Activated CD4-positive, alpha-beta T cell treated with anti-CD3 and anti-CD28 coated beads for 4 hours (primary cell): ENCODE measurements around the gene ATP5MK.
"Not testable (repeated sequence)": the region's sequence is repeated elsewhere in the genome, so short reads cannot be mapped to it uniquely, and the experiment has no call there.

Experiments
- DNase-seq, 2 donors: peaks; one replicate each; pipeline ENCODE4 v3.0.0-alpha.2; 2020

The ATP5MK gene, protein sequence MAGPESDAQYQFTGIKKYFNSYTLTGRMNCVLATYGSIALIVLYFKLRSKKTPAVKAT

DNA sequence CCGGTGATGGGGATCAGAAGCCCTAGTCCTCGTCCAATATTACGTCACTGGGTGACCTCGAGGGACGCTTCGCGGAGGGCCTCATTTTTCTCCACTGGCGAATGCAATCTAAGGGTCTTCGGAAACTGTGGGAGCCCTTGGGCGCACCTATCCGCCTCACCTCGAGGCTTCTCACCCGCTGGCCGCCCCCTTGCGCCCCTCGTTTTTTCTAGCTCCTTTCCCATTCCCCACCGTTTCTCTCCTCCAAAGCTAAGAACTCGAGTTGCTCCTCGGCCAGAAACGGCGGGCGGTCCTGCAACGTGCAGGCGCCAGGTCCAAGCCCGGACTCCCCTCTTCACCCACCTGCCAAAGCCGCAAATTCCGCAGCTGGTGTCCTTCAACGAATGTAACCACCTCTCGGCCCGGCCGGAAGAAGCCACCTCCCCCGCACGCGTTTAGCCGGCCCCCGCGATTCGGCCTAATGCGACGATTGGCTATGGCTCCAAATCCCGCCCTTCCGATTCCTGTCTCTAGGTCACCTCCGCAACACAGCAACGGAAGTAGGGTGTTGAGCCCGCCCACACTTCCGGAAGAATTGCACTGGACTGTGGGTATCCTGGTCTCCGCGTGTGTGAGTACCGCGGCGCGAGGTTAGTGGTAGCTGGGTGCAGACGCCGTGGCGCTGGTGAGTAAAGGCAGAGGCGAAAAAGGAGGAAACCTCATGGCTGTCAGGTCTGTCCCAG lies at the start of gene ATP5MK, which contains the start of gene PDCD11:
TSS of gene ATP5MK (minus strand) at position 409 of the 722 bp plus-strand sequence. CDS start 4,018 bp downstream, outside the sequence.
TSS of gene PDCD11 (plus strand) at position 560 of the 722 bp plus-strand sequence. CDS start 1,801 bp downstream, outside the sequence.
- peak; percentile 93 to 94 for DNase-seq

DNA sequence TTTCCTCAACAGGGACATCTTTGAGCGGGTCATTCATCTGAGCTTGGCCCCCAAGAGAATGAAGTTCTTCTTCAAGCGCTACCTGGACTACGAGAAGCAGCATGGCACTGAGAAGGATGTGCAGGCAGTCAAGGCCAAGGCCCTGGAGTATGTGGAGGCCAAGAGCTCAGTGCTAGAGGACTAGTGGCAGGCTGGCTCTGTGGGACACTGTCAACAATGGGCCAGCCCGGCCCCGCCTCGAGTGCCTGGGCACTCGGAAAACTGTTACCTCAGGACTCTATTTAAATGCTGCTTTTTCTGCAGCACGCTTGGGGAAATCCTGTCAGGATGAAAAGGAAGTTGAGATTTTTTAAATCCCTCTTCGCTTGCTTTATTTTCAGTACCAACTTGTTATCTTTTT lies 49.1 kb upstream of the ATP5MK start:
- DNase-seq = no peak

DNA sequence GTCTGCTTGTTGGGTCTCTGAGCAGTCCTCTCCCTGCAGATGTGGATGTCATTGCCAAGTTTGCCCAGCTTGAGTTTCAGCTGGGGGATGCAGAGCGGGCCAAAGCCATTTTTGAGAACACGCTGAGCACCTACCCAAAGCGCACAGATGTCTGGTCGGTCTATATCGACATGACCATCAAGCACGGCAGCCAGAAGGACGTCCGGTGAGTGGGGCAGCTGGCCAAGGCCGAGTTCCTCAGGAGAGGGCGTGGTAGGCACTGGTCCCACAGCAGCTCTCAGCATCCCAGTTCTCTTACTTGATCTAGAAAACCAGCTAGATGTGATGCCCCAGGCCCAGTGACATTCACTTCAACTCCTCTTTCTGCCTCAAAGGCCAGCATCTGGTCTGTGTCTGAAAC lies 48.2 kb upstream of the ATP5MK start:
- no peak for DNase-seq

DNA sequence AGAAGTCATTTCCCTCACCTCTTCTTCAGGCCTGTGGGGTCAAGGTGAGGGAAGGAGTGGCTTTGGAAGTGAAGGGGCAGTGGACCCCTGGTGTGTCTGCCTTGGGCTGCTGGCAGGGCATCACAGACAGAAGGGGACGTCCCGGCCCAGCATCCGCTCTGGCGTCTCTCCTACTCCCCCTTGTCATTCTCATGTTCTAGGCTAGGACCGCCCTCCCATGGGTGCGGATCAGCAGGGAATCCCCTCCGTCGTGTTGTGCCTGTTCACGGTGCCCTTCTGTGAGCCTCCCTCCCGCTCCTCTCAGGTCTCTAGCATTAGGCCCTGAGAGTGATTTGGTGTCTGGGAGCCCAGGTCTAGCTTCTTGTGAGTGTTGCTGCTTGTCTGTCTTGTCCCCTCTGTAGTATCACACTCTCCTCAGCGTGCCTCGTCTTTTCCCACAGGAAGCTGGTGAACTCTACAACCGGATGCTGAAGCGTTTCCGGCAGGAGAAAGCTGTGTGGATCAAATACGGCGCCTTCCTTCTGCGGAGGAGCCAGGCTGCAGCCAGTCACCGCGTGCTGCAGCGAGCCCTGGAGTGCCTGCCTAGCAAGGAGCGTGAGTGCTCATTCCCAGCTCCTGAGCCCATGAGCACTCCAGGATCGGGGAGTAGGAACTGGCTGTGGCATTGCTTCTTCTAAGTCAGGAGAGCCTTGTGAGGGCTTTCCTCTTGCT lies 47.4 kb upstream of the ATP5MK start:
- no peak for DNase-seq

DNA sequence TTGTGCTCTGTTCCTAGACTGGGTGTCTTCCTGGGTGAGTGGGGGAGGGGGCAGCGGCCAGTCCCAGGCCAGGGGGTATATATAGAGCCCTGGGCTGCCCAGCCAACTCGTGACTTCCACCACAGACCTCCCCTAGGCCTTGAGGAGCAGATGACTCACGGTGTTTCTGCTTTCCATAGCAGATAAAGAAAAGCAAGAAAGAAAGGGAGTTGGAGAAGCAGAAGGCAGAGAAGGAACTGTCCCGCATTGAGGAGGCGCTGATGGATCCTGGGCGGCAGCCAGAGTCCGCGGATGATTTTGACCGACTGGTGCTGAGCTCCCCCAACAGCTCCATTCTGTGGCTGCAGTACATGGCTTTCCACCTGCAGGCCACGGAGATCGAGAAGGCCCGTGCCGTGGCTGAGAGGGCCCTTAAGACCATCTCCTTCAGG lies 45.8 kb upstream of the ATP5MK start:
- no peak for DNase-seq

DNA sequence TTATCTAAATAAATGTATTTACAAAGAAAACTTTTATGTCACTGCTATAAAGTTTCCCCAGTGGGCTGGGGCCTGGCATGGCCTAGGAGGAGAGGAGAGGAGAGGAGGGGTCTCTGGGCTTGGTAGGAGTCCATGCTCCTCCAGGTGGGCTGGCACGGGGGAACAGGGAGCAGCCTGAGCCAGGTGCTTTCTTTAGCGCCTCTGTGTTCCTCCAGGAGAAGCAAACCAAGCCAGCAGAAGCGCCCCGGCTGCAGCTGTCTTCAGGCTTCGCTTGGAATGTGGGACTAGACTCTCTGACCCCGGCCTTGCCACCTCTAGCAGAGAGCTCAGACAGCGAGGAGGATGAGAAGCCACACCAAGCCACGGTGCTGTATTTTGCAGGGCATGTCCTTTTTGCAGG lies 45.3 kb upstream of the ATP5MK start:
- no peak for DNase-seq

DNA sequence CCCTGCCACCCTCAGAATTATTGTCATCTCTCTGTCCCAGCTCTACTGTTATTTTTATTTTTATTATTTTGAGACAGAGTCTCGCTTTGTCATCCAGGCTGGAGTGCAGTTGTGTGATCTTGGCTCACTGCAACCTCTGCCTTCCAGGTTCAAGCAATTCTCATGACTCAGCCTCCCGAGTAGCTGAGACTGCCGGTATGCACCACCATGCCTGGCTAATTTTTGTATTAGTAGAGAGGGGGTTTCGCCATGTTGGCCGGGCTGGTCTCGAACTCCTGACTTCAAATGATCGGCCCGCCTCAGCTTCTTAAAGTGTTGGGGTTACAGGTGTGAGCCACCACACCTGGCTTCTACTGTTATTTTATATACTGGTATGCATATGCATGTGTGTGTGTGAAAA lies 44.9 kb upstream of the ATP5MK start:
- no peak for DNase-seq

DNA sequence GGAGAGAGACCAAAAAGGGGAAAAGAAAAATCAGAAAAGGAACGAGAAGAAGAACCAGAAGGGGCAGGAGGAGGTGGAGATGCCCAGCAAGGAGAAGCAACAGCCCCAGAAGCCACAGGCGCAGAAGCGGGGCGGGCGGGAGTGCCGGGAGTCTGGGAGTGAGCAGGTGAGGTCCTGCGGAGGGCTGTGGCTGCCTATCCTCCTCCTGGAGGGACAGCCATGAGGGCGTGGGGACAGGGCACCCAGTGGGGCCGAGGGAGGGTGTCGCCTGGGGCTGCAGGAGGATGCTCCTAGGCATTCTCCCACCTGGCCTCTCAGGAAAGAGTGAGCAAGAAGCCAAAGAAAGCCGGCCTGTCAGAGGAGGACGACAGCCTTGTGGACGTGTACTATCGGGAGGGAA lies 44.1 kb upstream of the ATP5MK start:
- DNase-seq = no peak

DNA sequence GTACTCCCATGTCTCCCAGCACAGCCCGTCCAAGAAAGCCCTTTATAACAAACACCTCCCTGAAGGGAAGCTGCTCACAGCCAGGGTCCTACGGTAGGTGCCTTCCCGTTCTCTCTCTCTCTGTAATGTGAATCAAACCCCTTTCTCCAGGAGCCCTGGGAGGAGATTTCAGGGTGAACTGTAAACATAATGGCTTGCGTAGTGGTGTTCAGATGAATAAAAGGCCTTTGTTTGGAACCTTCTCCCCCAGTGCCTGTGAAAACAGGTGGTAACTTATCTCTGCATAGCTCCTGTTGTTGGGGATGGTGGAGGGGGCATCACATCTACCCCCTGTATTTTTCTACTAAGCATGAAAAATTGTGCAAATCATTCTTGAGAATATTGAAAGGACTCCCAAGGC lies 43.5 kb upstream of the ATP5MK start:
- DNase-seq = no peak

DNA sequence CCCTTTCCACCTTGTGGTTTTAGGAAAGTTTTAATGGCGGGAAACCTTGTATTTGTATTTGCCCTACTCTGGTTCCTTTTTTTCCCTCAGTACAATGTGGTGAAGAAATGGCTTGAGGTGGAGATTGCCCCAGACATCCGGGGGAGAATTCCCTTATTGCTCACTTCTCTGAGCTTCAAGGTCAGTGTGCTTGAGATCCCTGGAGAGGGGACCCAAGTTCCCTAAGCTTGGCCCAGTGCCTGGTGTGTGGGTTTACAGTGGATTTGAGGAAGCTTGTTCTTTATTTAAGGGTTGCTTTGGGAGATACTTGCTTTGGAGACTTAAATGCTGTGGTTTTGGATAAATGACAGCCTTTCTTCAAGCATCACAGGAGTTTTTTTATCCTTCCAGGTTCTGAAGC lies 37.6 kb upstream of the ATP5MK start:
- no peak for DNase-seq

DNA sequence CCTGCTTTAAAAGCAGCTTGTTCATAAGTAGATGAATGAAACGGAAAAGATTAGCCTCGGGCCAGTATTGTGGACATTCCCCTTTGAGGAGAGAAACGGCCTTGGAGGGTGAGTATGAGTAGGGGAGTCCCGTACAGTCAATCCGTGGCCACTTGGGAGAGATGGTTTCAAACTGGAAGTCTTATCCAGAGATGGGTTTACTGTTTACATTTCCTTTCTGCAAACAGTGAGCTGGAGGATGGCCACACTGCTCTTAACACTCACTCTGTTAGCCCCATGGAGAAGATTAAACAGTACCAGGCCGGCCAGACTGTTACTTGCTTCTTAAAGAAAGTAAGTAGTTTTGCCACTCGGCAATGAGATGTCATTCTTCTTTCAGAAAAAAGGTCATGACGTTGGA lies 35.6 kb upstream of the ATP5MK start:
- no peak for DNase-seq

DNA sequence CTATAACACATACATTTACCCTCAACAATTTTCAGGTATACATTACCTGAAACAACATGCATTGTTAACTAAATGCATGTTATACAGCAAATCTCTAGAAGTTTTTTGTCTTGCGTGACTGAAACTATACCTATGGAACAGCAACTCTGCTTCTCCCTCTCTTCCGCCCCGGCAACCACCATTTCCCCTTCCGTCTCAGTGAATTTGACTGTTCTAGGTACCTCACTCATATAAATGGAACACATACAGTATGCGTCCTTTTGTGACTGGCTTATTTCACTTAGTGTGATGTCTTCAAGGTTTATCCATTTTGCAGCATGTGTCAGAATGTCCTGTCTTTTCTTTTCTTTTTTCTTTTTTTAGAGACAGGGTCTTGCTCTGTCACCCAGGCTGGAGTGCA lies 33.4 kb upstream of the ATP5MK start:
- no peak for DNase-seq

DNA sequence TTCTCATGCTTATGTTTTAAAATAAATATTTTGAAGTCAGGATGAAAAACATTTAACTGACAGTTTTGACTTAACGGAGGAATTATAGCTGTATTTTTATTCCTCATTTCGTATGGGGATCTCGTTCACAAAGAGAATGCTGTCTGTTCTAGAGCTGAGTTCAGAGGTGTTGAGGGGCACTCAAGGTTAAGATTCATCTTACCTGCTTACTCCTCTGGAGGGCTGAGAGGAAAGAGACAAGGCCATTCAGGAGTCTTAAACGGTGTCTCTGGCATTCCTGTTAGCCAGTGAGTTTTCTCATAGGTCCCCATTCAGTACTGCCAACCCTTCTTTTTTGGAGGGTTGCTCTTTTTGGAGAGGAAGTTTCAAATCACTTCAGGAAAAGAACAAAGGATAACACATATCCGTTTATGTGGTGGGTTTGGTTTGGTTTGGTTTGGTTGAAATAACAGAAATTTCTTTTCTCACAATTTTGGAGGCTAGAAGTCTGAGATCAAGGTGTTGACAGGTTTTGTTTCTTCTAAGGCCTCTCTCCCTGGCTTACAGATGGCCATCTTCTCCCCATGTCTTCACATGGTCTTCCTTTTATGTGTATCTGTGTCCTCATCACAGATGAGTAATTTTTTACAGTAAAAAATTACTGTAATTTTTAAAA lies 32.8 kb upstream of the ATP5MK start:
- DNase-seq = no peak

DNA sequence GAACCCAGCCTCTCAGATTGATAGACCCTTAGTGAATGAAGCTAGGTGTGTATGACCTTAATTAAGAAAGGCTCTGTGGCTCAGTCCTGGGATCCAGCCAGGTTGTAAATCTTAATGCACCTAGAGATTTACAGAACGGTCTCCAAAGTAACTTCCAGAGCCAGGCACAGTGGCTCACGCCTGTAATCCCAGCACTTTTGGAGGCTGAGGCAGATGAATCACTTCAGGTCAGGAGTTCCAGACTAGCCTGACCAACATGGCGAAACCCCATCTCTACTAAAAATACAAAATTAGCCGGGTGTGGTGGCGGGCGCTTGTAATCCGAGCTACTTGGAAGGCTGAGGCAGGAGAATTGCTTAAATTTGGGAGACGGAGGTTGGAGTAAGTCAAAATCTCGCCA lies 31.6 kb upstream of the ATP5MK start:
- DNase-seq = no peak

DNA sequence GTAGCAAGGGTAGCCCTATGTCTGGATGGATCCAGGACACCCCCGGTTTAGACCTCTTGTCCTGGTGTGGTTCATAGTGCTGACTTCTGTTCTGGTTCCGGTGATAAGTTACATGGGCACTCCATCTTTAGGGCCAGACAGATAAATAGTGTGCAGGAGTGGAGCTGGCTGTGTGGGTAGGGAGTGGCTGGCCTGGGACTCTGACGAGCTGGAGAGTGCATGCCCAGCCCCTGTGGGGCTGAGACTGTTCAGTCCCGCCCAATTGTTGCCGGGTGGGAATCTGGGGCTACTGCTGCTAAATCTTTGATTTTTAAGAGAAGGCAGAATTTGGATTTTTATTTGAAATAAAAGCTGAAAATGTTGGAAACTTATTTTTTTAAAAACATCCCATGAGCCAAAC lies 27.5 kb upstream of the ATP5MK start:
- DNase-seq = no peak

DNA sequence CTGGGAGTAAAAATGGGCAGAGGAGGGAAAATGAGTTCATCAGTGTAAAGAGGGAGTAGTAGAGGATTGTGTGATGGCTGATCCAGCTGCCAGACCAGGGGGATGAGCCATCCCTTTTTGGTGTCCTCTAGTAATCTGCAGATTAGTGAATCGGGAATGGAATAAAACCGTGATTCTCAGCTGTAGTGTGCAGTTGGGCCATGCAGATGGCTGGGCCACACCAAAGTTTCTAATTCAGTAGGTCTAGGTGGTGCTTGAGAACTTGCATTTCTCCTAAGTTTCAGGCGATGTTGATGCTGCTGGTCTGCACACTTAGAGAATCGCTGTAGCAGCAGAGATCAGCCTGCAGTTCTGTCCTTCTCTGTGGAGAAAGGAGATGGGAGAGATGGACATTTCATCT lies 22.8 kb upstream of the ATP5MK start:
- no peak for DNase-seq

DNA sequence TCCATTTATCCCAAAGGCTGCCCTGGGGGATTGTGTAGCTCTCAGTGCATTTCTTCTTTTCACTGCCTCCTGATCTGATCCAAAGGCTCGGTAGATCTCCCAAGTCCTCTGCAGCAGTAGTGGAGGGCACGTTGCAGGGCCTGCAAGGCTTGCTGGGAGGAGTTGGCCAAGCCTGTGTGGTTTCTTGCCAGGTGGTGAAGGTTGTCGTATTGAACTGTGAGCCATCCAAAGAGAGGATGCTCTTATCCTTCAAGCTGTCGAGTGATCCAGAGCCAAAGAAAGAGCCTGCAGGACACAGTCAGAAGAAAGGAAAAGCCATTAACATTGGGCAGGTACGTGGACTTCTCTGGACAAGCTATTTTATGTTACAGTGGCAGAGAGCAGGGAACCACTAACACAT lies 21.3 kb upstream of the ATP5MK start:
- DNase-seq = no peak

DNA sequence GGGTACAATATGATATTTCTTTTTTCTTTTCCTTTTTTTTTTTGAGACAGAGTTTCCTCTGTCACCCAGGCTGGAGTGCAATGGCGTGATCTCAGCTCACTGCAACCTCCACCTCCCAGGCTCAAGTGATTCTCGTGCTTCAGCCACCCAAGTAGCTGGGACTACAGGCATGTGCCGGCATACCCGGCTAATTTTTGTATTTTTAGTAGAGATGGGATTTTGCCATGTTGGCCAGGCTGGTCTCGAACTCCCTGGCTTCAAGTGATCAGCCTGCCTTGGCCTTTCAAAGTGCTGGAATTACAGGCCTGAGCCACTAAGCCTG lies 20.8 kb upstream of the ATP5MK start:
- DNase-seq = not testable (repeated sequence)

DNA sequence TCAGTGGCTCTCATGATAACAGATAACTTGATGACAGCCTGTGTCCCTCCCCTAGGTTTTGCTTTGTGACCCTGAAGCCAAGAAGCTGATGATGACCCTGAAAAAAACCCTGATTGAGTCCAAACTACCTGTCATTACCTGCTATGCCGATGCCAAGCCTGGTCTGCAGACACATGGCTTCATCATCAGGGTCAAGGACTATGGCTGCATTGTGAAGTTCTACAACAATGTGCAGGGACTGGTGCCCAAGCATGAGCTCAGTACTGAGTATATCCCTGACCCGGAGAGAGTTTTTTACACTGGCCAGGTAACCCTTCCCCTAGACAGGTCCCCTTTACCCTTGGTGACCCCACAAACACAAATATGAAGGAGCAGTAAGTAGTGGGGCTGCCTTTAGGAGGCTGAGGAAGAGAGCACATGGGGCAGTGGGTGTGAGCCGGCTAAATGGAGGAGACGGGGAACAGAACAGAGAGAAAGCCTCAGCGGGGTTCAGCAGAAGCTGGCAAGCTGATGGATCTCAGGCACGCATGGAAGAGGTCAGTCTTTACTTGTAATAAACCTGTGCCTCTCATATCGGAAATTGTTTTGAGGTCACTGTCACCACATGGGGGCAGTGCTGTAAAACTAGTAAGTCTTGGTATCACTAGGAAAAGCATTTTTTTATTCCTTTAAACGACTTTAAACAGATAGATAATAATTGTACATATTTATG lies 20.3 kb upstream of the ATP5MK start:
- peak; percentile 38 to 65 for DNase-seq

DNA sequence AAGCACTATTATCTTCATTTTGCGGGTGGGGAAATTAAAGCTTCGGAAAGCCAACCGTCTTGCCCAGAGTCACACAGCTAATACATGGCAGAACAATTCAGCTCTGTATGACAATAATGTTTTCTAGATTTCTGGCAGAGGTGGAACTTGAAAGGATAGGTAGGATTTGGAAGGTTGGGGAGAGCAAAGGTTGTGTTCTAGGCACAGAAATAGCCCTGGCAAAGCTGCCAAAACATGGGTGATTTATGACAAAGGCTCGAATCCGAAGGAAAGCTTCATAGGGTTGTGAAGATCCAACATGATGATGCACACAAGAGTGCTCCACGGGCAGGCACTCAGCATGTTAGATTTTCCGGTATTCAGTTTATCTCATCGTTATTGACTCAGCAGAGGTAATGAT lies 19.3 kb upstream of the ATP5MK start:
- DNase-seq = no peak

DNA sequence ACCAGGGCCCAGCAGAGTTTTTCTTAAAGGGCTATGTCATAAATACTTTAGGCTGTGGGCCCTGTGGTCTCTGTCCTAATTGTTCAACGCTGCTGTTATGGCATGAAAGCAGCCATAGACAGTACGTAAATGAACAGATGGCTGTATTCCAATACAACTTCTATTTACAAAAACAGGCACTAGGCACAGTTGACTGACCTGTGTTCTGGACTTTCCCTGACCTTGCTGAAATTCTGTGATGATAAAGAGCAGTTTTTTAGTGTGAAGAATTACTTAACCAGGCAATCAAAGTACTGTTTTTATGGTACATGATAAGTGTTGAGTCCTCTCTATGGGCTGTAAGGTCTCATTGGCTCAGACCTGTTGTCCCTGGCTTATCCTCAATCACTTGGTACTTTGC lies 17.3 kb upstream of the ATP5MK start:
- no peak for DNase-seq

DNA sequence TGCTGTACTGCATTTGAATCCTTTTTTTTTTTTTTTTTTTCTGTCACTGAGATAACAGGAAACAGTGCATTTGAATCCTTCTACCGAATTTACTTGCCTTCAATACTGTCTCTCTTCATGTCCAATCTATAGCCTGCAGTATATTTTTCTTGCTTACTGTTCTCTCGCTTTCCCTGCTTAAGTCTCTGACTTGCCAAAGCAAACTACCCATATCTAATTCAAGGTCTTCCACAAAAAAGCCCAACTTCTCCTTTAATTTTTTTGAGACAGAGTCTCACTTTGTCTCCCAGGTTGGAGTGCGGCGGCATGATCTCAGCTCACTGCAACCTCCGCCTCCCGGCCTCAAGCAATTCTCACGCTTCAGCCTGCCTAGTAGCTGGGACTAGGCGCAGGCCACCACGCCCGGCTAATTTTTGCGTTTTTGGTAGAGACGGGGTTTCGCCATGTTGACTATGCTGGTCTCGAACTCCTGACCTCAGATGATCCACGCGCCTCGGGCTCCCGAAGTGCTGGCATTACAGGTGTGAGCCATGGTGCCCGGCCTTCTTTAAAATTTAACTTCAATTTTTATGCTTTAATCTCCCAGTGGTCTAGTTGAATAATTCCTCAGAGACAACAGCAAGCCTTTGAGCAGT lies 1.0 kb upstream of the ATP5MK start:
- DNase-seq = no peak

DNA sequence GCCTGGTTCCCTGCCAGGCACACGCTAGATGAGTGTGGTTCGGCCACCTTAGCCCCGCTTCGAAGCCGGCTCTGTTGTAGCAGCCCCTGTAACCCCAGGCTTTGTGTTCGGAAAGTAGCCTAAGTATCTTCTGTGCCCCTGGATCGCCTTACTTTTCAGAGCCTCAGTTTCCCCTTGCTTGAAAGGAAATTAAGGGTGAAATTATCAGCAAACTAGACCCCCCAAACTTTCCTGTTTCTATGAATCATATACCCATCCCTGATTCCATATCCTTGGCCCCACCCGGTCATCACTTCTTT lies 463 bp upstream of the ATP5MK start:
- no peak for DNase-seq
